Brain microvascular endothelial cell (primary cell): ENCODE measurements around the gene MRPL22.

Source experiments
- DNase-seq: peaks from one replicate; pipeline ENCODE4 v3.0.0-alpha.2; 2020
- H3K27ac ChIP-seq: fragments of 250-450 bp; sonication (Bioruptor Pico); 2 replicates; pipeline ENCODE4 v1.5.1; 2020; ENCODE audit warnings: mild to moderate bottlenecking, moderate library complexity
- H3K27me3 ChIP-seq: fragments of 250-450 bp; sonication (Bioruptor Pico); replicated peaks from 2 replicates; pipeline ENCODE4 v1.5.1; 2020; ENCODE audit warnings: mild to moderate bottlenecking
- H3K36me3 ChIP-seq: fragments of 250-450 bp; sonication (Bioruptor Pico); replicated peaks from 2 replicates; pipeline ENCODE4 v1.5.1; 2020; ENCODE audit warnings: mild to moderate bottlenecking
- H3K4me3 ChIP-seq: 2 replicates; pipeline ENCODE4 v1.5.1; 2011; ENCODE audit warnings: low read depth, mild to moderate bottlenecking, control low read depth, low read length, moderate library complexity
- in situ Hi-C: cut with HindIII; loops from 2 replicates; pipeline ENCODE4 v1.10.0; 2017; ENCODE audit warnings: low sequenced_read_pairs, low pct_ligation_motif_present
- TF ChIP-seq, protein P1 (sequence below): IDR thresholded peaks from 2 replicates; pipeline ENCODE4 v1.5.1; 2011; ENCODE audit warnings: low read depth, mild to moderate bottlenecking, moderate library complexity, low read length, control low read depth, inconsistent platforms; ENCODE audit errors: missing control alignments

The MRPL22 gene

DNA sequence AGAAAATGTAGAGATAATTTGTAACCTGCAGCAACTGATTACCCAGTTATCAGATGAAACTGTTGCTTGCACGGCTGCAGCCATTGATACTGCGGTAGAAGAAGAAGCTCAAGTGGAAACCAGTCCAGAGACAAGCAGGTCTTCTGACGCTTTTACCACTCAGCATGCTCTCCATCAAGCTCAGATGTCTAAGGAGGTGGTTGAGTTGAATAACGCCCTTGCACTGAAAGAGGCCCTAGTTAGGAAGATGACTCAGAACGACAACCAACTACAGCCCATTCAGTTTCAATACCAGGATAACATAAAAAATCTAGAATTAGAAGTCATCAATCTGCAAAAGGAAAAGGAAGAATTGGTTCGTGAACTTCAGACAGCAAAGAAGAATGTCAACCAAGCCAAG lies 74.4 kb downstream of the MRPL22 start:
- in situ Hi-C loops = no loop called here
- Histone ChIP-seq H3K4me3 (no peak overlapping the region), H3K27ac (no peak overlapping the region), H3K36me3 (no peaks in the 10 kb centered on the region), H3K27me3 (no peaks in the 10 kb centered on the region)
- DNase-seq = no peak
- TF ChIP-seq, protein P1, sequence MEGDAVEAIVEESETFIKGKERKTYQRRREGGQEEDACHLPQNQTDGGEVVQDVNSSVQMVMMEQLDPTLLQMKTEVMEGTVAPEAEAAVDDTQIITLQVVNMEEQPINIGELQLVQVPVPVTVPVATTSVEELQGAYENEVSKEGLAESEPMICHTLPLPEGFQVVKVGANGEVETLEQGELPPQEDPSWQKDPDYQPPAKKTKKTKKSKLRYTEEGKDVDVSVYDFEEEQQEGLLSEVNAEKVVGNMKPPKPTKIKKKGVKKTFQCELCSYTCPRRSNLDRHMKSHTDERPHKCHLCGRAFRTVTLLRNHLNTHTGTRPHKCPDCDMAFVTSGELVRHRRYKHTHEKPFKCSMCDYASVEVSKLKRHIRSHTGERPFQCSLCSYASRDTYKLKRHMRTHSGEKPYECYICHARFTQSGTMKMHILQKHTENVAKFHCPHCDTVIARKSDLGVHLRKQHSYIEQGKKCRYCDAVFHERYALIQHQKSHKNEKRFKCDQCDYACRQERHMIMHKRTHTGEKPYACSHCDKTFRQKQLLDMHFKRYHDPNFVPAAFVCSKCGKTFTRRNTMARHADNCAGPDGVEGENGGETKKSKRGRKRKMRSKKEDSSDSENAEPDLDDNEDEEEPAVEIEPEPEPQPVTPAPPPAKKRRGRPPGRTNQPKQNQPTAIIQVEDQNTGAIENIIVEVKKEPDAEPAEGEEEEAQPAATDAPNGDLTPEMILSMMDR = no peak

DNA sequence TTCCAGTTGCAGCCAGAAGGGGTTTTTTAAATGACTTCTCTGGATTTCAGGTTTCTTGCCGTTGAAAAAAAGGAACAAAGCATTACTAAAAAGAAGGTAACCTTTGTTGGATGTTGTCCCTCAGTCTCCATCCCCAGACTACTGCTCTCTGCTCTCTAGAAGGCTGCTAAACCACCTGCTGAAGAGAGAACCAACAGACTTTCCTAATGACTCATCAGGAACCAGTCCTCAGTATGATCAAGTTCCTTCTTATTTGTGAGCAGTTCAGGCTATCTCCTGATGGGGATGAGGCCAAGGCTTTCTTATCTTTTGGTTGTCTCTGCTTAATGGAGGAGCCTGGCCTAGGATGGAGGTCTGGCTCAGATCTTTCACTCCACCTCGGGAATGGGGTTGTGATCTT lies 76.7 kb downstream of the MRPL22 start:
- TF ChIP-seq, protein P1 = no peak

More for the DNA sequence above, 76.7 kb downstream of the MRPL22 start:
- H3K4me3 ChIP-seq = no peak overlapping the region
- no peaks in the 10 kb centered on the region for H3K36me3 ChIP-seq
- H3K27me3 ChIP-seq = no peaks in the 10 kb centered on the region
- H3K27ac ChIP-seq = no peak overlapping the region
- in situ Hi-C loops = no loop called here
- no peak for DNase-seq
